COR-L47 (cell line): ENCODE data around the gene LAMC1.

Experiments used
- DNase-seq: peaks from one replicate; lab custom pipeline; 2025; lab: John Stamatoyannopoulos, UW

Gene LAMC1

DNA sequence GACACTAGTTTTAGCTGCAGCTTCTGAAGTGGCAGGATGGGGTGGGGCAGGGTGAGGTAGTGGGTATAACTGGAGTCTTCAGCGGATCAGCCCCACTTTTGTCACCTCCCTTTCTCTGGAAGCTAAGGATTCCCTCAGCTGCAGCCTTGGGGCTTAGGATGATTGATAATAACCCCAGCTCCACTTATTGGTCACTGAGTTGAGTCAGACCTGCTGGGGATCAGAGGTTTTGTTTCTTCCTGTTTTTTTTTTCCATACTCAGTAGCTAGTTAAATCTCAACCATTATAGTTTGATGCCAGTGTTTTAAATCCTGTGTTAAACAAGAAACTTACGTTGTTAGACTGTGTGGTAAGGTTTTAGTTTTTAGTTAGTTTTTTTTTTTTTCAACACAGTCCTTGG, 57.2 kb downstream of the LAMC1 start:
- DNase-seq, result no peak

DNA sequence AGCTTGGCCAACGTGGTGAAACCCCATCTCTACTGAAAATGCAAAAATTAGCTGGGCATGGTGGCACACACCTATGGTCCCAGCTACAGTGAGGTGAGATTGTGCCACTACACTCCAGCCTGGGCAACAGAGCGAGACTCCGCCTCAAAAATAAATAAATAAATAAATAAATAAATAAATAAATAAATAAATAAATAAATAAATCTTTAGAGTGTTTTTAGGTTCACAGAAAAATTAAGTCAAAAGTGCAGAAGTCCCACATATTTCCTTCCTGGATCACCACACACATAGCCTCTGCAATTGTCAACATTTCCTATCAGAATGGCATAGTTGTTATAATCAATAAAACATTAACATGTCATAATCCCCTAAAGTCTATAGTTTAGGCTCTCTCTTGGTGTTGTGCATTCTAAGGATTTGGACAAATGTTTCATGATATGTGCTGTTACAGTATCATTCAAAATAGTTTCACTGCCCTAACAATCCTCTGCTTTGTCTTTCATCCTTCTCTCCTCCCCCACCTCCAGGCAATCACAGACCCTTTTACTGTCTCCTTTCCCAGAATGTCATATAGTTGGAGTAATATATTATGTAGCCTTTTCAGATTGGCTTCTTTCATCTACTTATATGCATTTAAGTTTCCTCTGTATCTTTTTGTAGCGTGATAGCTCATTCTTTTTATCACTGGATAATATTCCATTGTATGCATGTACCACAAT, 58.3 kb downstream of the LAMC1 start:
- no peak for DNase-seq

DNA sequence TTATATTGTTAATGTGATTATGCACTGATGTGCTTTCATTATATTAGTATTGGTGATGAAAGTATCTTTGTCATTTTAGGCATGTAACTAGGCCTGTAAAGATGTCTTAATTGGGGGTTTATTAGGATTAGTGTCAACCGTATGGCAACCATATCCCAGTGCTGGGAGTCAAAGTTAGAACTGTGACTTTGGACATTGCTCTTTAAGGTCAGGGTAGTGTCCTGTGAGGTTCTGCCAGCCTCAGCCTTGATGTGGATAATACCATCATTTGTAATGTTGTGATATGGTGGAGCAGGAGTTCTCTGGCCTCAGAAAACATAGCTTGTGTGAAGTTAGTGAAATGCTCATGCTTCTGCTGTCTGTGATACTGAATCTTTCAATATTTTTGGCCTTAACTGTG, 59.4 kb downstream of the LAMC1 start:
- DNase-seq, result no peak

DNA sequence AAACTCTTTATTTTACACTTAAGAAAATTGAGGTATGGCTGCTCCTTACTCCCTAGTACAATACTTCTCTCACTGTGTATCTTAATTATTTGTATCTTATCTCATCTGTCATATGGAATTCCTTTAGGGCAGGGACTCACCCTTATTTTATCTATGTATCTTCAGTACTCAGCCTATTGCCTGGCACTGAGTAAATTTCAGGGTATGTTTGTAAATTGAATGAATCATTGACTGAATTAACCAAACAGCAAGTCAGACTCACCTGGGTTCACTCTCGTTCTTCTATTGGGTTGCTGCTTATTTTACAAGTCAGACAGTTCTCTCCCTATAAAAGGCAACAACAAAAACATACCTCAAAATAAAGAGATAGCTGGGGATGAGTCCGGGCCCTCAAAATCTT, 63.8 kb downstream of the LAMC1 start:
- DNase-seq, result no peak

DNA sequence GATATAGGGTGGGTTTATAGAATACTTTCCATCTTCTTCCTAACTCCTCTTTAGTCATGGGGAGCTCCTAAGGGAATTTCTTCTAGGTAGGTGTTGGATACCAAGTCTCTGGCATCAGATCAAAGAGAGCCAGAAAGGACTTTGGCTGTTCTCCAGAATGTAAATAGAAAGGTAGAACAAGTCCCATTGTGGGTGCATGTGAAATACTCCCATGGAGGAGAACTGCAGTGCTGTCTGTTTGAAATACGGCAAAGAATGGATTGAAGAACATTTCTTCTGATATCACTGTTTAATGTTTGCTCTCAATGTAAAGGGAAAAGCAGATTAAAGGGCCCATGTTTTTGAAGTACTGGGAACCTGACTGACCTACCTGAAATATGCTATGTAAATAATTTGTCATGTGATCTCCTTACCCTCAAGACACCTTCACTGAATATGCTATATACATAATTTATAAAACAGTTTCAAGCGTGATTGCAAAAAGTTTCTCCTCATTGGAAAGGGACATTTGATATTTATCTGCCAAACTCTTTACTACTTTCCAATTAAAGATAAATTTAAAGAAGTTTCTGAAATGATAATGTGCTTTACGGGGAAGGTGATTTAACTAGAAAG, 65.9 kb downstream of the LAMC1 start:
- peak; percentile 73 for DNase-seq

DNA sequence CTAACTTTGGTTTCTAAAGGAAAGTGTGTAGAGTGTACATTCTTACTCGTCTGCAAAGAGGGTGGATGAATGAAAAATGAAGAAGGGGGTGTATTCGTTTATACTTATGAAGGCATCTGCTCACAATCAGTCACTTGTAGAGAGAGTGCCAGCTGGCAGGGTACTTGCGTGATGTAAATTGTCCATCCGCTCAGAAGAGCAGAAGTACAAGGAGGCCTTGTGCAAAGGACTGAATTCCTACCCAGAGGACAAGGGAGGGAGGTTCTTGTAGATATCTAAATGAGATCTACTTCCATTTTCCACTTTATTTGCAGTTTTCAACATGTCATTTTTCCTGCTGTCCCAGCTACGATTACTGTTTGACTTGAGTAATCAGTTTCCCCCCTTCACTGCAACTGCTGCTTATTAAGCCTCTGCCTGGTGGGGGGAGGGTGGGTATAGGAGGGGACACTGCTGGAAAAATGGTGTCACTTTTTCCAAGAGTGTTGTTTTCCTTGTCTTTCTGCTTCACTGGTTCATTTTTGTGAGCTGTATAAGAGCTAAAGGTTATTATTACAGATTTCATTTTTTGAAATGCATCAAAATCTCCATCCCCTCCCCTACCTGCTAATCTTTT, 67.3 kb downstream of the LAMC1 start:
- no peak for DNase-seq

DNA sequence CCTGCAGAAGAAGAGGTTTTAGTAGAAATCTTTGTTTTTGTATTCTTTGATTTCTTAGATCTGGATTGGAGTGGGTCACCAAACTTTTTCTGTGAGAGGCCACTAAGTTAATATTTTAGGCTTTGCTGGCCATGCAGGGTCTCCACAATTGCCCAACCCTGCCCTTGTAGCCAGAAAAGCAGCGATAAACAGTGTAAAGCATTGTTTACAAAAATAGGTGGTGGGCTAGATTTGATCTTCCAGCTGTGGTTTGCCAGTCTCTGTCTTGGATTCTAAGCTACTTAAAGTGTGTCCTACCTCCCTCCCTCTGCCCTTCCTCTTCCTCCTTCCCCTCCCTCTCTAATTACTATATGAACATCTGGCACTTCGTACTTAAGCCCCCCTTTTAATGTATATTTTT, 68.0 kb downstream of the LAMC1 start:
- no peak for DNase-seq

DNA sequence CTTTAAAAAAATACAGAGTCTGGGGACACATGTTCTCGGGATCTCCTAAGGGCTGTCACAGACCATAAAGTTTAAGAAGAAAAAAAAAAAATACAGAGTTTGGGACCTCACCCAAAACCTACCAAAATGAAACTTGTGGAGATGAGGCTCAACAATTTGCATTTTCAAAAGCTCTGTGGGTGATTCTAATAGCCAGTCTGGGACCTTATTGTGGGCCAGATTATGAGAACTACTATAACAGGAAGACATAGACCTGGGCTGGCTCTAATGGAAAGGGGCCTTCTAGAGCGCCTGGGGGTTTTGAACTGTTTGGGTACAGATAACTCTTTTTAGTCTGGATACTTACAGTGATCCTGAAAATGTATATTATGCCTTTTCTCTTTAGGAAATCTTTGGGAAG, 69.1 kb downstream of the LAMC1 start:
- DNase-seq, result no peak

DNA sequence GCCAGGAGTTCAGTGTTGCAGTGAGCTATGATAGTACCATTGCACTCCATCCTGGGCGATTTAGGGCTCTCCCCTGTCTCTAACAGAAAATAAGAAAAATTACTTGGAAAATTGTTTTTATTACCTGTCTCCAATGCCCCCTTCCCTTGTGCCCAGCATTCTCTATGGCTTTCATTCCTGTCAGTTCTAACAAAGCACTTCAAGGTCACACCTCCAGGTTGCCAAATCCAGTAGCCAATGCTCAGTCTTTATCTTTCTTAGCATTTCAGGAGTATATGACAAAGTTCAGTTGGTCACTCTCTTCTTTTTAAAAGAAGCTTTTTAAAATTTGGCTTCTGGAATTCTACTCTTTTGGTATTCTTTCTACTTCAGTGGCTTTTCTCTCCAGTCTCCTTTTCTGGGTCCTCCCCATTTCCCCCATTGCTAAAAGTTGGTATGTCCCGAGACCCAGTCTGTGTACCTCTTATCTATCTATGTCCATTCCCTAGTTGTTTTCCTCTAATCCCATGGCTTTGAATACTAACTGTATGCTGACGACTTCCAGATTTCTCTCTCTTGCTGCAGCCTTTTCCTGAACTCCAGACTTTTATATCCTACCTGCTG, 69.9 kb downstream of the LAMC1 start:
- DNase-seq, result no peak

DNA sequence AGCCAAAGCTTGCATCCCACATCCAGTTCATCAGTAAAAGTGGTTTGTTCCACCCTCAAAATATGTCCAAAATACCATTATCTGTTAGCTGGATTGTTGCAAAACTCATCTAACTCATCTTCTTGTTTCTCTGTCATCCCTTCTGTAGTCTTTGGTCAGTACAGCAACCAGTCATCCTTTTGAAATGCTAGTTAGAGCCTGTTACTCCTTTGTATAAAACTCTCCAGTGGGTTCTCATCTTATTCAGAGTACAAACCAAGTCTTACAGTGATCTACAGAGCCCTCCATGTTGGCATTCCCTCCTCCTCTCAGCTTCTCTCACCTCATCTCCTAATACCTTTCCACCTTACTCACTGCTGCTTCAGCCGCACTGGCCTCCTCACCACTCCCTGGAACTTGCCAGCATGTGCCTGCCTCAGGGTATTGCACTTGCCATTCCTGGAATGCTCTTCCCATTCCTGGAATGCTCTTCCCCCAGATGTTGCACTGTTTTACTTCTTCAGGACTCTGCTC, 70.6 kb downstream of the LAMC1 start:
- no peak for DNase-seq

DNA sequence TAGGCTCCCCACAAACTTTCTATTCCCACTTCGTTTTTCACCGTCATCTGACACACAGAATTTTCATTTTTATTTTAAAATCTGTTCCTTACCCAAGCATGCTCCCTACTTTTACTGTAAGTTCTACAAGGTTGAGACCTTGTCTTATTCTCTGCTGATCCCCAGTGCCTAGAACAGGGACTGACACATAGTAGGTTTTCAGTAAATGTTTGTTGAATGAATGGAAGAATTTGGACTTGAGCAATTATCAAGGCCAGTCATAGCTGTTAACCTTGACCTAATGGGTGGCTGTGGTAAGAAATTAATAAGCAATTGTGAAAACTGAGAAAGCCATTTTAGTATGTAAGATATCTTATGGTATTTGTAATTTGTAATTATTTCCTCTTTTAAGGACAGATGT, 71.1 kb downstream of the LAMC1 start:
- no peak for DNase-seq

DNA sequence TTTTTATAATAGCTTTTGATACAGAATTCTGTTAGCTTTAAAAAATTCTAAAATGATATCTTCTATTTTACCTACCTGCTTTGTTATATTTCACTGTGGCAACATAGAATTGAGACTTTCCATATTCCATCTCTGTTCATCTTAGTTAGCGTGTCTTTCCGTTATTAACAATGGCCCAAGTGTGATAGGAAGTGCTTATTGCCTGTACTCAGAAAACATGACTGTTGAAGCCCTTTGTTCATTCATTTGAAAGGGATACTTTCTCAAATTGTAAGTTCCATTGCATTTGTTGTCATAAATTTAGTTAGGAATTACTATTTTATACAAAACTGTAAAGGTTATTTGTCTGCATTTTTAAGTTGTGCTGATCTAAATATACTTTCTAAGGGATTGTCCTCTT, 73.1 kb downstream of the LAMC1 start:
- DNase-seq, result no peak

DNA sequence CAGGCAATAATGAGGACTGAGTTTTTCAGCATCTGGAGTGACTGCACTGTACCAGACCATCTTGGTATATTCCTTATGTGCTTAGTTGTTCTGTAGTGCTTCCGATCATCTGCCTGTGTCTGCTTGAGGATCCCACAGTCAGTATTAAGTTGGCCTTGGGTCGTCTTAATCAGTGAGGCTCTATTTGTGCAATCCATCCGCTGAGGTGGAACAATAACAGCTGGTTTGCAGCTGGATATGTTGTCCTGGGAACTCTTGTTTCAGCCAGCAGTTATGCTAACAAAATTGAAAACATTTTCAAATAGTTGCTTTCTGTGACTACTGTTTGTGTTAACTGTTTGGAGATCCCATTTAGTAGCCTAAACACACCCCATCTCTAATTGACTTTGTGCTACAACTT, 73.7 kb downstream of the LAMC1 start:
- DNase-seq, result no peak

DNA sequence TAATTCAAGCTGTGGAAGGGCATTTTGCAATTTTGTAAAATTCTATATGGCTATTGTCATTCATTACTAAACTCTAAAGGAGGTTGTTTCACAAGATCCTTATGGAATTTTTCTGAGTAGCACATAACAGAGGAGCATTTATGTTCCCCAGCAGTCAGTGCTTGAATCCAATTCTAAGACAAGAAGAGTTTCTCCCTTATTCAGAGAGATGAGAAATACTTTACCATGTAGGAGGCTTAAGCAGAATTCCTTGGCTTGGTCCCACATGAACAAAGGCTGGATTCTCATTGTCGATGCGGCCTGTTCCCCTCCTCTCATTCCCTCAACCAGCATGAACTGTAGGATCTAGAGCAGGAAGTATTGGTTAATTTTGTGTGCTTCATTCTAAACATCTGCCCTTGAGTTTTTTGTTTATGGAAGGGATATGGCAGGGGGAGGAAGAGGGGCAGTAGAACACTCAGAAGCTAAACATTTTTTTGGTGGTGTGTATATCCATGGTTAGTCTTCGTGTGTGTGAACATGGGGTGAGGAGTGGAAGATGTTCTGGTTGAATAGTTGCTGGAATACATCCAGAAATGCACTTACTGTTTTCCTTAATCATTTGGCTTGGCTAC, 74.3 kb downstream of the LAMC1 start:
- no peak for DNase-seq

DNA sequence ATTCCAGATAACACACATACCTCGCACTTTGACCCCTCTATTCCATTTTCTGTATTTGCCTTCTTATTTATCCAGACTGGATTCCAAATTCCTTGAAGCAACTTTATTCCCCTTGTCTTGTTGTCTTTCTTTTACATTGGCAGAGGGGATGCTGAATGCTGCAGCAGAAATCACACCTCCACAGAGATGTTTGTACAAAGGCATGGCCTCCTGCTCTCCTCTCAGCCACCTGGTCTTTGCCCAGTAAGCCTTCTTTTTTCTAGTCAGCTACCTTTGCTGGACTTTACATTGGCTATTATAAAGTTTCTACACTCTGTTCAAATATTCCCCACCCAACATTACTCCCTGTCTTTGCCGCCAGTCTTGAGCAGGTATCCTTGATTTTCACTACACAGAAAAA, 75.1 kb downstream of the LAMC1 start:
- no peak for DNase-seq

DNA sequence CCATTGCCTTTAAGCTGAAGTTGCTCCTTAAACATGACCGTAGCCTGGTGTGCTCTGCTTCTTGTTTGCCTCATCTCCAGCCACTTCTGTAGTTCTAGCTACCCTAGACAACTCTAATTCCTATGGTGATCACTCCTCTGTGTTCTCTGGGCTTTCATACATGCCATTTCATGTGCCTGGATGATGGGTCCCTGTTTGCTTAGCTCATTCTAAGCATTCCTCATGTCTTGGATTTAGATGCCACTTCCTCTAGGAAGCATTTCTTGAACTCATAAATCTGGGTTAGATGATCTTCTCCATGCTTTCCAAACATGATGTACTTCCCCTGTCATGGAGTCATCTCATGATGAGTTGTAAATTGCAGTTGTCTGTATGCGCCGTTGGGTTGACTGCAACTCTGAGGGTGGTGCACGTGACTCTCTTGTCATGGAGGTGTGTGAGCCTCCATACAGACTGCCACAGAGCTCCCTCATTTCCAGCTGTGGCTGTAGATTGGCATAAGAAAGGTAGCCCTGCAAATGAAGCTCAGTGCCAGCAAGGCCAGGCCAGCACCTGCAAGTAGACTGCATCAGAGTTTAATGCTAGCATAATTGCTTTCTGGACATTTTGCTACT, 77.2 kb downstream of the LAMC1 start:
- no peak for DNase-seq

DNA sequence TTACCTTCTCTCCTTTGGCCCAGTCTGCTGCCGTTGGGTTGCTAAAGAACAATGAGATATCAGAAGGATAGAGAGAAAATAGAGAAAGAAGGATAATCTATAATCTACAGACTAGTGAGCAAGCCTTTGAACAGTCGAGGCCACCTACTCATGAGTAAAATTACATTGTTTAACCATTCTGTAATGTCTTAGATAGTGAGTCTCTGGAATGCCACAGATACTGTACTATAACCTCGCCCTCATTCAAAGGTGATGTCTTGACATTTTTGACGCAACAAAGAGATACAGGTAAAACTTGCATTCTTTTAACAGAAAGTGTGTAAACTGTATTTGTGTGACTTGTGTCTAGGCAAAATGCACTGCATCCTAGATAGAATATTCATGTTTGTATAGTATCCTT, 77.9 kb downstream of the LAMC1 start:
- no peak for DNase-seq

DNA sequence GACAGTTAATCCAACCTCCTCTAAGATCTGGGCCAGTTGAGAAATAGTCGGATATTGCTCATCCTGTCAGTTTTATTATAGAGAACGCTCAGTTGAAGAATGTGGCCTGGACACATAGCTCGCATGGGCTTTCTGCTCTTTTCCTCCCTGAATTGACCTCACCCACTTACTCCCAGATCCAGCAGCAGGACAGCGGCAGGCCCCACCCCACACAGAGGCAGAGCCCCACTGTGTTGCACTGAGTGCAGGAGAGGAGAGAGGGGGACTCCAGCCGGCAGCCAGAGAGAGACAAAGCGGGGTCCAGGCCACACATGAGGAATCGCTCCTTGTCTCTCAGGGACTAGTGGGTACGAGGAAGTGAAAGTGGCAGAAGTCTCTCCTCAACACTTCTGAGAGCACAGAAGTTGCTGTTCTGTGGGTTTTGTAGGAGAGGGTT, 78.6 kb downstream of the LAMC1 start:
- no peak for DNase-seq

DNA sequence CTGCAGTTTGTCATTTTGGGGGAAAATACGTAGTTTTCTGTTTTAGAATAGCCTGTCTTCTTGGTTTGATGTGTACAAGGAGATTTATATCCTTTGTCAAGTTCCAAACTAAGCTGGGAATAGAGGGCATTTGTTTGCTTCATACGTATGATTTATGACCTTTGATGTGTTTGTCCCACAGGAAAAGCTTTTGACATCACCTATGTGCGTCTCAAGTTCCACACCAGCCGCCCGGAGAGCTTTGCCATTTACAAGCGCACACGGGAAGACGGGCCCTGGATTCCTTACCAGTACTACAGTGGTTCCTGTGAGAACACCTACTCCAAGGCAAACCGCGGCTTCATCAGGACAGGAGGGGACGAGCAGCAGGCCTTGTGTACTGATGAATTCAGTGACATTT, 79.9 kb downstream of the LAMC1 start:
- no peak for DNase-seq

DNA sequence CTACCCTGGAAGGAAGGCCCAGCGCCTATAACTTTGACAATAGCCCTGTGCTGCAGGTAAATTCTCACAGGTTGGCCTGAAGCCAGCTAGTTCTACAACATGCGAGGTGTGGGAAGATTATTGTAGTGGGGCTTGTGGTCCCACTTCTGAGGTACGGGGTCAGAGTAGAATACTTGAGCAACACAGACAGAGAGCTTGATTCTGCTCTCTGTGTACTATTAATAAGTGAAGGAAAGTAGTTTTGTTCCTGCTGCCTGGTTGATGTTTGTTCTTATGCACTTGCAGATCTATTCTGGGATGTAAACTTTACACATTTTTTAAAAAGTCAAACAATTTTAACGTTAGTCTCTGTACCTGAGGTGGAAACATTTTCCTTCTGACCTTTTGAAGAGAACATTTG, 80.4 kb downstream of the LAMC1 start:
- no peak for DNase-seq

DNA sequence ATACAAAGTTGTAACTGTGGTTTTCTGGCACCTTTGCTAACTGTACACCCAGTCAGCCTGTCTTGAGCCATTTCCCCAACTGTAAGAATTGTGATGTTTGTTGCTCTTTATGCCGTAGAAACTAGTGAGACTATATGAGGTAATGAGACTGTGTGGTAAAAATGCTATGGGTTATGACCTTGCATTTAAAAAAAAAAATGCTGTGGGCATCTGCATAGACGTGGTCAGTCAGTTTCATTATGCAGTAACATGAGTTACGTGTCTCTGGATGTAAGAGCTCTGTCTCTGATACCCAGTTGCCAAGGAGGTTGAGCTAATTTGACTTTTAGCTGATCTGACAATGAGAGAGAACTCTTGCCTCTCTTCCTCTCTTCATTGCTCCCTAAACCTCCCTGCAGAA, 82.2 kb downstream of the LAMC1 start:
- DNase-seq, result no peak

DNA sequence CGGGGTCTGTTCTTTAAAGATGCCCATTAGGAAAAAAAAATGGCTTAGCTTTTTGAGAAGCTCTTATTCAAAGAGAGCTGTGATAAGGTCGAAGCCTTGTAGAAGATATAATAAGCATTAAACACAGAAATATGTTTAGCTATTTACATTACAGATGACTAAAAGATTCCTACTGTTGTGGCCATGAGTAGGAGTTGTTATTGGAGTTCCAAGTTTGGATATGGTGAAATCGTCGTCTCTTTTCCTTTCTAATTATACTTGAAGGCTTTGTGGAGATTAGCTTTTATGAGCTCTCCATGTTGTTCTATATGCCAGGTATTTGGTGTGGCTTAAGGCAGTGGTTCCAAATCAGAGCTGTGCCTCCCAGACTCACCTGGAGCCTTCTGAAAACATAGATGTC, 82.9 kb downstream of the LAMC1 start:
- no peak for DNase-seq
